ENCODE data around the gene EEF1A2. TPM values are rescaled to one million over a fixed set of nuclear protein-coding genes. Genes with fewer than 3 reads are reported as not detected.

Gene EEF1A2
- total RNA-seq, 2 experiments from 2014 or later, result 0.26 TPM; not detected in 1

DNA sequence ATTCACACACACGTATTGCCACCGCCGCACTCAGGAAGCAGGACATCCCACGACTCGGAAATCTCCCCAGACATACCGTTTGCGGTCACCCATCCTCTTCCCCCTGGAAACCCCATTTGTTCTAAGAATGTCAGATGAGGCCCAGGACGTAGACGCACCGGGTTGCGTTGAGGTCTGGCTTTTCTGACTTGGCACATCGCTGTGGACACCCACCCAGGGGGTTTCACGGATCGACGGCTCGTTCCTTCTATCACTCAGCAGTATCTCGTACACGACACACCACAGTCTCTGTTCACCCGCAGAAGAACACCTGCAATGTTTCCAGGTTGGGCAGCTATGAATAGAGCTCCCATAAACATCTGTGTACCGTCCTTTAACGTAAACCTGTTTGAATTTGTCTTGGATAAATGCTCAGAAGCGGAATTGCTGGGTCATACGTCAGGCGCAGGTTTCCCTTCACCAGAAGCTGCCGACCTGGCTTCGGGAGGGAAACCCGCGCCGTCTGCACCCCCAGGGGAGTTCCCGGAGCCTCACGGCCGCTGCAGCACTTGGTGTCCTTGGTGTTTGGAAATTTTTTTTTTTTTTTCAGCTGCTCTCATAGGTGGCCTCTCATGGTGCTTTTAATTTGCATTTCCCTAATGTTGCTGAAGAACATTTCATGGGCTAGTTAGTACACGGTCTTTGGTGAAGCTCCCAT, 9.3 kb upstream of the EEF1A2 start:
- peaks cover 5% of the 10 kb centered on the region for H3K9me3 Mint-ChIP-seq
- no peaks in the 10 kb centered on the region for H3K36me3 Mint-ChIP-seq
- DNase-seq (no peak), ATAC-seq (ENCODE audit: low read depth) (no peak)
- peaks cover 6% of the 10 kb centered on the region for H3K4me1 Mint-ChIP-seq
- no peak overlapping the region for H3K27ac Mint-ChIP-seq
- H3K4me3 Mint-ChIP-seq, result no peak overlapping the region
- H3K27me3 Mint-ChIP-seq, result peaks cover 45% of the 10 kb centered on the region
- POLR2A ChIA-PET, result no interaction called here

DNA sequence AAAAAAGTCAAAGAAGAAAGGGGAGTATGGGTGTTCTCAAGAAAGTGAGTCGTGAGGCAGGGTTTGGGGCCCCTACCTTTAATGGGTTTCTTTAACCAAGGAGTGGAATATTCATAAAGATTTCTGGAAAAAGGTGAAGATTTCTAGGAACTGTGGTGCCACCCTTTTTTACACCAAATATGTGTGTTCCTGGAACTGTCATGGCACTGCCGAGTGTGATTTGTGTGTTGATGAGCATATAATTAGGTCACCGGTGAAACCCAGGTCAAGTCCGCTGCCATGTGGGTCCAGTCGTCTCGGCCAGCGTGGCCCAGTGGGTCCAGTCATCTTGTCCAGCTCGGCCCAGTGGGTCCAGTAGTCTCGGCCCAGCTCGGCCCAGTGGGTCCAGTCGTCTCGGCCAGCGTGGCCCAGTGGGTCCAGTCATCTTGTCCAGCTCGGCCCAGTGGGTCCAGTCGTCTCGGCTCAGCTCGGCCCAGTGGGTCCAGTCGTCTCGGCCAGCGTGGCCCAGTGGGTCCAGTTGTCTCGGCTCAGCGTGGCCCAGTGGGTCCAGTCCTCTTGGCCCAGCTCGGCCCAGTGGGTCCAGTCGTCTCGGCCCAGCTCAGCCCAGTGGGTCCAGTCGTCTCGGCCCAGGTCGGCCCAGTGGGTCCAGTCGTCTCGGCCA, 8.3 kb upstream of the EEF1A2 start:
- Mint-ChIP-seq H3K36me3 (no peaks in the 10 kb centered on the region), H3K27me3 (peaks cover 37% of the 10 kb centered on the region), H3K27ac (no peak overlapping the region), H3K4me1 (peaks cover 6% of the 10 kb centered on the region), H3K4me3 (no peak overlapping the region), H3K9me3 (peaks cover 5% of the 10 kb centered on the region)
- ATAC-seq (ENCODE audit: low read depth), result no peak
- no peak for DNase-seq
- POLR2A ChIA-PET, result no interaction called here

DNA sequence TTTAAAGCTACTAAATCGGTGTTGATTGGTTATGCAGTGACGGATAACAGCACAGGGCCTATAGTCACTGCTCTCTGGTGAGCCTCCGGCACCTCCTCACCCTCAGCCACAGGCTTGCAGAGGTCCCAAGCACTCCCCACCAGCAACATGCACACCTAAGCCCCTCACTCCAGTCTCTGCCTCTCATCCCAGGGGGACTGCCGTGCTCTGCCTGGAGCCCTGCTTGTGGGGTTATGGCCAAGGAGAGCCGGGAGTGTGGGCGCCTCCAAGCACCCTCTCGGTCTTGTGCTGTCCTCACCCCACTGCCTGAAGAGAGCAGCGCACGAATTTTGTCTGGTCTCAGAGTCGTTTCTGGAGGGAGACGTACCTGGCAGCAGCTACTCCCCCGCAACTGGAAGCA, 6.8 kb upstream of the EEF1A2 start:
- peaks cover 3% of the 10 kb centered on the region for H3K9me3 Mint-ChIP-seq
- no peak overlapping the region for H3K27ac Mint-ChIP-seq
- DNase-seq, result no peak
- no peaks in the 10 kb centered on the region for H3K36me3 Mint-ChIP-seq
- no peak for ATAC-seq (ENCODE audit: low read depth)
- H3K4me3 Mint-ChIP-seq, result no peak overlapping the region
- POLR2A ChIA-PET, result no interaction called here
- H3K27me3 Mint-ChIP-seq, result peaks cover 32% of the 10 kb centered on the region
- peaks cover 6% of the 10 kb centered on the region for H3K4me1 Mint-ChIP-seq

DNA sequence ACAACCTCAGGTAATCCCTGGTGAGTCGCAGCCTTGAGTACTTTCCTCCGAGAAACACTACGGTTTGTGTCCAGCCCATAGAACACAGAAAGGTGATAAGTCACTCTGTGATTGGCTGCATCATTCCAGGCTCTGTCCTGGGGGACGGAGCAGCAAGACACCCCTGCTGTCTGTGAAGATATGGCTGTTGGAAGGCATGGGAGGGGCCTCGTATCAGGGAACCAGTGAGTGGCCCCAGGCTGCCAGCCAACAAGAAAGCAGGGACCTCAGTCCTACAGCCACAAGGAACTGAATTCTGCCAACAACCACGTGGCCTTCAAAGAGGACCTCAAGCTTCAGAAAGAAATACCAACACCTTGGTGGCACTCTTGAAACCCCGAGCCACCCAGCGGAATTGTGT, 6.4 kb upstream of the EEF1A2 start:
- Mint-ChIP-seq H3K4me1 (peaks cover 6% of the 10 kb centered on the region), H3K27ac (no peak overlapping the region), H3K36me3 (no peaks in the 10 kb centered on the region), H3K4me3 (no peak overlapping the region), H3K9me3 (peaks cover 3% of the 10 kb centered on the region), H3K27me3 (peaks cover 29% of the 10 kb centered on the region)
- POLR2A ChIA-PET, result no interaction called here
- DNase-seq (no peak), ATAC-seq (ENCODE audit: low read depth) (no peak)

DNA sequence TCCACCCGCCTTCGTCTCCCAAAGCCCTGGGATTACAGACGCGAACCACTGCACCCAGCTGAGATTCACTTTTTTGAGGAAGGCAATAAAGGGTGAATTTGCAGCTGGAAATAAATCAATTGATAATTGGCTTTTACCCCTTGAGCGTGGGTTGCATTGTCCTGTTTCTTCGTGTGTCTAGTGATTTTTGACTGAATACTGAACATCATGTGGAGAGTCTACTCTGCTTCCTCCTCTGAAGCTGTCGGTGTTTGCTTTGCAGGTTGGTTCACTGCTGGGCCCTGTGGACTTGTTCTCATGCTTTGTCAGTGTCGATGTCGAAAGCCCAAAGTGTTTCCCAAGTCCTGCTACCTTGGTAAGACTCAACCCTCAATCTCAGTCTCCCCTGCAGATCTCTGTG, 5.8 kb upstream of the EEF1A2 start:
- POLR2A ChIA-PET, result no interaction called here
- no peaks in the 10 kb centered on the region for H3K36me3 Mint-ChIP-seq
- H3K27me3 Mint-ChIP-seq, result peaks cover 23% of the 10 kb centered on the region
- no peak overlapping the region for H3K27ac Mint-ChIP-seq
- no peak overlapping the region for H3K4me3 Mint-ChIP-seq
- peaks cover 6% of the 10 kb centered on the region for H3K4me1 Mint-ChIP-seq
- no peak for DNase-seq
- no peak for ATAC-seq (ENCODE audit: low read depth)
- H3K9me3 Mint-ChIP-seq, result peaks cover 3% of the 10 kb centered on the region

DNA sequence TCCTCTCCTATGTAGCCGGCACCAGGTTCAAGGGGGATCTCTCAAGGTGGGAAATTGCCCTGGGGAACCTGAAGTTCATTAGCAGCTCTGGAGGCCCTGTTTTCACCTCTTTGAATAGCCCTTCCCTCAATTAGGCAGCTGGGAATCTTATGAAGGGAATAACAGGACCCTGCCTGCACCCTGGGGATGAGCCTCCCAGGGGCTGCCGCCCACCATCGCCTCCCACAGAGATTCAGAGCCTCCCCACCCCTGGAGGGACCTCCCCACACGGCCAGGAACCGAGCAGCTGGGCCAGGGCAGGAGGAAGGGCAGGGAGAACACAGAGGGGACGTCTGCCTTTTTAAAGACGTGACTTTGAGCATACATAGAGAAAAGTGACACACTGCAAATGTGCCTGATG, 4.6 kb upstream of the EEF1A2 start:
- DNase-seq (no peak), ATAC-seq (ENCODE audit: low read depth) (no peak)
- H3K9me3 Mint-ChIP-seq, result peaks cover 3% of the 10 kb centered on the region
- H3K4me3 Mint-ChIP-seq, result no peak overlapping the region
- H3K27me3 Mint-ChIP-seq, result peaks cover 13% of the 10 kb centered on the region
- H3K27ac Mint-ChIP-seq, result no peak overlapping the region
- no peaks in the 10 kb centered on the region for H3K36me3 Mint-ChIP-seq
- POLR2A ChIA-PET, result no interaction called here
- peaks cover 6% of the 10 kb centered on the region for H3K4me1 Mint-ChIP-seq

DNA sequence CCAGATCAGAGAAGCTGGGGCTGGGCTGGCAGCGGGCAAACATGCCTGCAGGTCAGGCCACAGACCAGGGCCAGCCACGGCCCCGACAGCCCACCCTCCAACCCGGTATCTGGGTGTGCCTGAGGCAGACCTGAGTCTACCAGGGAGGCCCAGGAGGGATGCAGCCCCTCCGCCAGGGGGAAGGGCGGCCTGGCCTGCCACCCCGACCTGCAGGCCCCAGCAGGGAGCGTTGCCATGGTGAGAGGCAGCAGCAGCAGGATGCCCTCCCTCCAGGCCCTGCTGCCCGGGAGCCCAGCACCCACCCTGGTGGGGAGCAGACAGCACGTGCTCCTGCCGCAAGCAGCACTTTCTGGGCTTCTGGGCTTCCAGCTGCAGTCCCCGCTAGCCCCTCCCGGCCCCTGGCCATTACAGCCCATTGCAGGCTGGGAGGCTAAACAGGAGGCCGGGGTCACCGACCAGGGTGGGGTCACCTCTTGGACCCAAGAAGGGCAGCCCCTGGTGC, 3.8 kb upstream of the EEF1A2 start:
- ATAC-seq (ENCODE audit: low read depth), result no peak
- Mint-ChIP-seq H3K4me3 (no peak overlapping the region), H3K9me3 (peaks cover 3% of the 10 kb centered on the region), H3K27ac (no peak overlapping the region), H3K36me3 (no peaks in the 10 kb centered on the region), H3K4me1 (peaks cover 3% of the 10 kb centered on the region), H3K27me3 (peaks cover 14% of the 10 kb centered on the region)
- POLR2A ChIA-PET, result no interaction called here
- DNase-seq, result no peak

DNA sequence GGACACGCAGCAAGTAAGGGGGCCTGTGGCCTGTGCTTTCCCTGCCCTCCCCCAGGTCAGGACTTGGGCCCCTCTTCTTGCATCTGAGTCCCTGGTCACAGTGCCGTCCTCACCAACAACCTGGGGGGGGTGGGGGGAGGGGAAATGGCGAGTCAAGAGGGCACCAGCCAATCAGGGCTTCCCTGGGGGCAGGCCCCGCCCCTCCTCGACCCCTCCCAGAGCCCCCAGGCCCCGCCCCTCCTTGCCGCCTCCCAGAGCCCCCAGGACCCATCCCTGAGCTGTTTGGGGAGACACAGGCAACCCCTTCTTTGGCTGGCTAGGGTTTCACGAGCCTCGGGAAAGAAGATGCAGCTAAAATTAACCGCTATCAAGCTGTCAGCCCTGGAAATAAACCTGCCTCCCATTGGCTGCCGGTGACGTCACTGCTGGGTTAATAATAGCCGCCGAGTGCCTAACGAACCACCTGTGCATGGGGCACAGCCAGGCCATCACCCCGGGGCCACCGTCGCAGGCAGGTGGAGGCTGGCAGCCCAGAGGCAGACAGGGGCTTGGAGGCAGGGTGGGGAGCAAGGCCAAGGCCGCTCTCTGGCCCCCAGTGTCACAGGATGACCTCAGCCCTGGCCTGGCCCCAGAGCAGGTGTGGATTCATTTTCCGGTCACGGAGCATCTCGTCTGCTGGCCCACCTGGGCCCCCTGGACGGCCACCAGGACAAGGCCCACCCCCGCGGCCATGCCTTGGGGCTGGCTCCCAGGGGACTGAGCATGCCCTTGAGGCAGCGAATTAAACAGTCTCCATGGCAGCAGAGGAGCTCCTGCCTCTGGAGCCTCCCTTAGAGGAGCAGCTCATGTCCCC, 3.2 kb upstream of the EEF1A2 start:
- Mint-ChIP-seq H3K36me3 (no peaks in the 10 kb centered on the region), H3K4me3 (no peak overlapping the region), H3K4me1 (peaks cover 2% of the 10 kb centered on the region), H3K27ac (no peak overlapping the region), H3K27me3 (peaks cover 20% of the 10 kb centered on the region), H3K9me3 (peaks cover 3% of the 10 kb centered on the region)
- no peak for DNase-seq
- ATAC-seq (ENCODE audit: low read depth), result no peak
- POLR2A ChIA-PET, result no interaction called here

DNA sequence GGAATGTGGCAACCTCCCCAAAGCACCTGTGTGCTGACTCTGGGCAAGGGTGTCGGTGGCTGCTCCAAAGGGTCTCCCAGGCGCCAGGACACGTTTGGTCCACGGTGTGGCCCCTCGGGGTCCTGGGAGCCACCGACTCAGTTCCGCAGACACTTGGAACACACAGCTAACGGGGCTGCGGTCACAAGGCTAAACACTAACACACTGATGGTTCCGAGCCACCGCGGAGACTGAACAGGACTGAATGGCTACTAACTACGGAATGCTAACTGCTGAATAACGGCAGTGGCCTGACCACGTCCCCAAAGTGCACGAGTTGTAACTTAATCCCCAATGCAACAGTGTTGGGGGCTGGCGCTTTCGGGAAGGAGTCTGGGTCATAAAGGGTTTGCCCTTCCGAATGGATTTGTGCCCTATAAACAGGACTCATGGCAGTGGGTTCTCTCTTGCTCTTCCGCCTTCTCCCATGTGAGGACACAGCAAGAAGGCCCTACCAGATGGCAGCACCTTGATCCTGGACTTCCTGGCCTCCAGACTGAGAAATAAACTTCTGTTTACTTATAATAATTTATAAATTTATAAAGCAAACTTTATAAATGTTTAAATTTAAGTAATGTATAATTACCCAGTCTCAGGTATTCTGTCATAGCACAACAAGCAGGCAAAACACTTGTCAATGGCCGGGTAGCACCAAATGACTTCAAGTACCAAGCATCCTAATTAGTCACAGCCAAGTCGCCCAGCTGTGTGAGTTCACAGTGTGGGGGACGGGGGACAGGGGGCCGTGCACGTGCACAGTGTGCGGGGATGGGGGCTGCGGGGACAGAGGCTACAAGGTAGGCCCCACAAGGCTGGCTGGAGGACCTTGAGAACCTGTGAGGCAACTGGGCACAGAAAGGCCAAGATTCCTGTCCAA, 2.3 kb upstream of the EEF1A2 start:
- Mint-ChIP-seq H3K9me3 (peaks cover 3% of the 10 kb centered on the region), H3K36me3 (no peaks in the 10 kb centered on the region), H3K27ac (no peak overlapping the region), H3K27me3 (peaks cover 25% of the 10 kb centered on the region), H3K4me3 (no peak overlapping the region), H3K4me1 (peaks cover 1% of the 10 kb centered on the region)
- DNase-seq, result no peak
- ATAC-seq (ENCODE audit: low read depth), result no peak
- POLR2A ChIA-PET, result no interaction called here

DNA sequence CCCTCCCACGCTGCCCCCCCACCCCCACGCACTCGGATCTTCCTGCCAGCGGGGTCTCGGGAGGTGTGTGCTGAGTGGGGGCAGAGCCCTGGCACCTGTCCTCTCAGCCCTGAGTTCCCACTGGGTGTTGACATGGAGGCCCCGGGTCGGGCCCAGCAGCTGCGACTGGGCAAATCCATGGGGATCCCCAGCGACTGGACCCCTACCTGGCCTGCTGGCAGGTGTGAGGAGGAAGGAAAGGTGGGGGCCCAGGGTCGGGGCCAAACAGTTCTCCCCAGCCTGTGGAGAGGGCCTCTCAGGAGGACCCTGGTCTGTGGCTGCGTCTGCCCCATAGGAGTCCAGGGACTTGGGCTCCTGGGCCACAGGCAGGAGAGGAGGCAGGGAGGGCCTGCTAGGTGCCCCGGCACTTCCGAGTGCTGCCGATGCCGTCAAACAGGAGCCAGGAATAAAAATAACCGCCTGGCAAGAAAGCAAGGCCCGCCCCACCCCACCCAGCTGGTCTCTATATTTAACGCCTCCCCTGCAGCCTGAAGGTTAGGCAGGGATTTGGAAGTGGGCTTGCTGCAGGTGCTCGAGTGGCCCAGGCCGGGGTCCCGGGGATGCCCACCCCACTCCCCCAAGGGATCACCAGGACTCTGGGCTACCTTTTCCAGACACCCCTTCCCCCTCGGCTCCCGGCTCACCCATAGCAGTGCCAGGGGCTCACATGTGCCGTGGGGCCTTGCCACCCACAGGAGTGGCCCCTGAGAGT, 1.4 kb upstream of the EEF1A2 start:
- peaks cover 2% of the 10 kb centered on the region for H3K4me1 Mint-ChIP-seq
- no peaks in the 10 kb centered on the region for H3K36me3 Mint-ChIP-seq
- ATAC-seq (ENCODE audit: low read depth) (no peak), DNase-seq (peak; percentile 28)
- H3K27ac Mint-ChIP-seq, result no peak overlapping the region
- peaks cover 3% of the 10 kb centered on the region for H3K9me3 Mint-ChIP-seq
- peaks cover 26% of the 10 kb centered on the region for H3K27me3 Mint-ChIP-seq
- POLR2A ChIA-PET, result no interaction called here
- H3K4me3 Mint-ChIP-seq, result no peak overlapping the region

DNA sequence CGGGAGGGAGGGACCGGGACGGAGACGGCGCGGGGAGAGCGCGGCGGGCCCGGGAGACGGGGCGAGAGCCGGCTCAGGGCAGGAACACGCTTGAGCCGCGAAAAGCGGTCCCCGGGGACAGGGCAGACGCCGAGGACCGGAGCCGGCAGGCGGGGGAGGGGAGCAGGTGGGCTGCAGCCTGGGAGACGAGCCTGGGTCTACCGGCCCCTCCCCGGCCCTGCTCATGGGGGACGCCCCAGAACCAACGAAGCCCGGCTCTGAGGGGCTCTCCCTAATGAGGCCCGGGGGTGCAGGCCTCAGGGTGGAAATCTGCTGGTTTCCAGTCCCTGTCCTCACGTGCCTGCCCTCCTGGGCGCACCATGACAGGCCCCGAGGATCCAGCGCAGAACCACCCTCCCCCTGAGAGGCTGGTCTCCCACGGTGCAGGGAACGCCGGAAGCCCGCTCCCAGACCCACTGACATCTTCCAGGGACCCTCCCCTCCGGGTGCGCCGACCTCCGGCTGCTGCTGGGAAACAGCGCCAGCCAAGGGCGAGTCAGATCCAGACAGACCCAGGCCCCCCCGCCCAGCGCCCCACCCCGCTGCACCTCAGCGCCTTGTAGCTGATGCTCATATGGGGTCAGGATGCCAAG, 571 bp upstream of the EEF1A2 start:
- Mint-ChIP-seq H3K9me3 (no peaks in the 10 kb centered on the region), H3K27me3 (peaks cover 23% of the 10 kb centered on the region), H3K36me3 (no peaks in the 10 kb centered on the region), H3K27ac (no peak overlapping the region), H3K4me1 (peaks cover 2% of the 10 kb centered on the region), H3K4me3 (no peak overlapping the region)
- POLR2A ChIA-PET, result no interaction called here
- no peak for DNase-seq
- peak; percentile 13 for ATAC-seq (ENCODE audit: low read depth)

All from activated naive CD8-positive, alpha-beta T cell treated with anti-CD3 and anti-CD28 coated beads, Interleukin-2, amount 10 ng/mL, durations not matched to agents 7 days and 5 days (primary cell).